ENCODE measurements around the gene ABI3.

ABI3 gene

DNA sequence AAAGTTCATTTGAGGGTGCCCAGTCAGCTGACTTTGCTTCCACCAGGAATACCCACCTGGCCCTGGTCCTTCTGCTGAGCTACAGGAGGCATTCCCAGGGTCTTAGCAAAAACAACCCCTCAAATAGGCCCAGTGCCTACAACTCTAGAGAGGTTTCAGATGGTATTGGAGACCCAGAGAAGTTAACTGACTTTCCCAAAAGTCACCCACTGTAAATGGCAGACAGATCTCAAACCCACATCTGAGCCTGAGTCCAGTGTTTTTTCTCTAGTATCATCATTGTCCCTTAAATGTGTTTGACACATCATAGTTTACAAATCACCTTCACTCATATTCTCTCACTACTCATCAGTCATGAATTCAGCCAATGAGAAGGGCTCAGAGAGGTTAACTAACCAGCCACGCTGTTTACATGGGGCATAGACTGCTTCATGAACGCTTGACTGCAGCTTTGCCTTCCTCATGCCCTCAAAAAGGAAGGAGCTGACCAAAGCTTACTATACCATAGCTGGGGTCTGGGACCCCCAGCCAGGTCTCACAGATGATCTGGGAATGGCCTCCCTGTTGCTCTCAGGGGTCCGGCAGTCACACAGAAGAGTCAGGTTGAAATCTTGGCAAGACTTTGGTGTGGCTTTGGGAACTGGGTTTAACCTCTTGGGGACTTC, 16.4 kb downstream of the ABI3 start:
- TF ChIP-seq SIN3A (IDR thresholded peaks at IDR 0.05; ENCODE audit: borderline replicate concordance, insufficient read depth, low read length) (no peak), REST (IDR thresholded peaks at IDR 0.05; ENCODE audit: insufficient read depth in 1 of 2, low read depth in 2 of 2, low read length in 2 of 2) (no peak), TAF1 (IDR thresholded peaks at IDR 0.05; ENCODE audit: borderline replicate concordance, insufficient read depth, low read length) (no peak), POLR2AphosphoS5 (IDR thresholded peaks at IDR 0.05; ENCODE audit: low read depth, low read length) (no peak), FOXP2 (optimal IDR thresholded peaks at IDR 0.05; ENCODE audit: borderline replicate concordance, extremely low read depth, extremely low read length, insufficient read depth) (no peak)

GRCh38 chr17:49227436-49228261, 17.1 kb downstream of the ABI3 start:
- no peak for TF ChIP-seq REST (IDR thresholded peaks at IDR 0.05; ENCODE audit: insufficient read depth in 1 of 2, low read depth in 2 of 2, low read length in 2 of 2)
- no peak for TF ChIP-seq SIN3A (IDR thresholded peaks at IDR 0.05; ENCODE audit: borderline replicate concordance, insufficient read depth, low read length)
- TF ChIP-seq TAF1 (IDR thresholded peaks at IDR 0.05; ENCODE audit: borderline replicate concordance, insufficient read depth, low read length) = no peak

DNA sequence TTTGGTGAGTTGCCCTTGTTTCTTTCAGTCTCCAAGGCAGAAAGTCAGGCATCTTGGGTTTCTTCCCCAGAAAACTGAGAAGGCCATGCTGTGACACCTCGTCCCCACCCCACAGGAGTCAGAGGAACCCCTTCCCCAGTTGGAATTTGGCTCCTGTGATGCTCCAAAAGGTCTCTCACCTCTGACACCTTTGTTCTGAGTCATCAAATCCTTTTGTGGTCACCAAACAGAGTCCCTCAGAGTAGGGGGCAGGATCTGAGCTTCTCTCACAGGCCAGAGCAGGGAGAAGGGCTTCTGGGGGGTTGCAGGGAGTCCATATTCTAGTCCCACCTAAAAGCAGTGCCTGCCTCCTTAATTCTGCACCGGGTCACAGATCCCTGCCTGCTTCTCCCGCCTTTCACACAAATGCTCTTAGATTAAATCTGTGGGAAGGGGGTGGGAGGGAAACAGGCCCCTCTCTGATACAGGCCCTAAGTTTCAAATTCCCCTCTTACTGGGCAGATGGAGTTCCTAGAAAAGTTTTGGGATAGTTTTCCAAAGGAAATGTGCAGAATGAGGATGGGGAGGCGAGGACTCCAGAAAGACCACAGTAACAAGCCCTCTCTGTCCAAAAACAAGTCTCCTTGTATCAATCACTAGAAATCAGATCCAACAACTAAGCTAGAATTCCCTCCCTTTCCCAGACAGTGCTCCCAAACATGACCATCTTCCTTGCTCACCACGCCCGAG, 18.7 kb downstream of the ABI3 start:
- TF ChIP-seq FOXP2 (optimal IDR thresholded peaks at IDR 0.05; ENCODE audit: borderline replicate concordance, extremely low read depth, extremely low read length, insufficient read depth) = no peak
- no peak for TF ChIP-seq REST (IDR thresholded peaks at IDR 0.05; ENCODE audit: insufficient read depth in 1 of 2, low read depth in 2 of 2, low read length in 2 of 2)
- TF ChIP-seq POLR2AphosphoS5 (IDR thresholded peaks at IDR 0.05; ENCODE audit: low read depth, low read length) = no peak
- TF ChIP-seq TAF1 (IDR thresholded peaks at IDR 0.05; ENCODE audit: borderline replicate concordance, insufficient read depth, low read length) = no peak
- TF ChIP-seq SIN3A (IDR thresholded peaks at IDR 0.05; ENCODE audit: borderline replicate concordance, insufficient read depth, low read length) = no peak

DNA sequence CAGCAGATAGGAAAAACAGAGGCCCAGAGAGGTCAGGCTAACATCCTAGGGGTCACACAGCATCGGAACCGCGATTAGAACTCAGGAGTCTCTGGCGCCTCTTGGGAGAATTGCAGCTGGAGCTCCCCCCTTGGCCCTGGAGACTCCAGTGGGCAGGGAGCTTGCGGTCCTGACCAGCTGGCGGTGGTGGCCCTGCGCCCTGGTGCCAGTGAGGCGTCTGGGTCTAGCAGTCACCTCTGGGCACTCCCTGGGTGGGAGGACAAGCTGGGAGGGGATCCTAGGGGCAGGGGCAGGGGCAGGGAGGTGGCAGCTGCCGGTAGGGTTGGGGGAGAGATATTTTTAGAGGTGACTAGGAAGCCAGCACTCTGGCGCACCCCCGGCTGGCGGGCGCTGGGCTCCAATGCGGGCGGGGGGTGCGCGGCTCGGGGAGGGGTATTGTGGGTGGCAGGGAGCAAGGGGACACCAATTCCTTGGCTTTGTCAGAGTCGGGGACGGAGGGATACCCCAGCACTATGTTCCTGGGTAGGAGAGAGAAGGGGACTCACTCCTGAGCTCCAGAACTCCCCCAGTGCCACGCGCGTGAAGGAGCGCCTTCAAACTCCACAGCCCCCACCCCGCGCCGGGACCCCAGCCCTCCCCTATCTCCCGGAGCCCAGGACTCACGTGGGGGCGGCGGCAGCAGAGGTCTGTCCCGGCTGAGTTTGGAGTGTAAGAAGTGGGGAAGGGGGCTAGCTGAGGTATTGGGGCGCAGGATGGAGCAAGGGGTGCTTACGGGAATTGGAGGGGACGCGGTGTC, 19.5 kb downstream of the ABI3 start:
- TF ChIP-seq POLR2AphosphoS5 (IDR thresholded peaks at IDR 0.05; ENCODE audit: low read depth, low read length) (no peak), SIN3A (IDR thresholded peaks at IDR 0.05; ENCODE audit: borderline replicate concordance, insufficient read depth, low read length) (no peak), TAF1 (IDR thresholded peaks at IDR 0.05; ENCODE audit: borderline replicate concordance, insufficient read depth, low read length) (no peak), REST (IDR thresholded peaks at IDR 0.05; ENCODE audit: insufficient read depth in 1 of 2, low read depth in 2 of 2, low read length in 2 of 2) (no peak), FOXP2 (optimal IDR thresholded peaks at IDR 0.05; ENCODE audit: borderline replicate concordance, extremely low read depth, extremely low read length, insufficient read depth) (no peak)
